NCI-H2227 (cell line): ENCODE results near the gene GPN2.

Experiments used
- DNase-seq: peaks from one replicate; lab custom pipeline; 2025; ENCODE audit not compliant: unreplicated experiment; lab: John Stamatoyannopoulos, UW

GPN2 gene

DNA sequence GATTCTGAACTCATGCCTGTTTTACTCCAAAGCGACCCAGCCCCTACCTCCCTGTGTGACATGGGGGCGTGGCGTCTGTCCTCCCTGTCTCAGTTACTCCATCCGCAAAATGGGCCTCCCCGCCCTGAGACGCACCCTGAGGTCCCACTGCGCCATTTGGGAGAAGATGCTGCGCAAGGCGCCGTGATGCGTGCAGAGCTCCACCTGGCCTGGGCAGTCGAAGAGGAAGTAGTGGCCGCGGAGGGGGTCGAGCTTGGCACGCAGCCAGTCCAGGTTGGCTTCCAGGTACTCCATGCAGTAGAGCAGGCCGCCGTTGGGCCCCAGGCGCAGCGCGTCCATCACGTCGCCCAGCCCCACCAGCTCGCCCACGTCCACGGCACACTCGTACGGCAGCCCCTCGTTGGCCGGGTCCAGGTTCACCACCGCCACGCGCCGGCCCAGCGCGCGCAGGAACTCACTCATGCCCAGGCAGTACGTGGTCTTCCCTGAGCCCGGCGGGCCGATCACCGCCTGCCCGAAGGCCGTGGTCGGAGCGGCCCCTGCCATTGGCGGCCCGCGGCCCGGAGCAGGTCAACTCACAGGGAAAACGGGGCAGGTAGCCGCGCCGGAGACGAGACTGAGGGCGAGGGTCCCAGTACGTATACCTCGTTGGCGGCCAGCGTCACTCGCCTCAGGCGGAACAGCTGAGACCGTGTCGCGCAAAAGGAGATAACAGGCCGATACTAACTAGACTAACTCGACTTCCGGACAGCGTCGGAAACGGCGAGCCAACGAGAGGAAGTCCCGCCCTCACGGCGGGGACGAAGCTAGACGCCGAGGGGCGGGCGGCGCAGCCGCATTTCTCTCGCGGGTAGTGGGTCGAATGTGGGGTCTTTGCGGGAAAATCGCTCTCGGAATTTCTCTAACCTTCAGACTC is at the start of gene GPN2:
GPN2 (minus strand) TSS at position 733 of the 916 bp plus-strand sequence; CDS start at position 546, 187 bp downstream.
- peak; percentile 88 for DNase-seq

DNA sequence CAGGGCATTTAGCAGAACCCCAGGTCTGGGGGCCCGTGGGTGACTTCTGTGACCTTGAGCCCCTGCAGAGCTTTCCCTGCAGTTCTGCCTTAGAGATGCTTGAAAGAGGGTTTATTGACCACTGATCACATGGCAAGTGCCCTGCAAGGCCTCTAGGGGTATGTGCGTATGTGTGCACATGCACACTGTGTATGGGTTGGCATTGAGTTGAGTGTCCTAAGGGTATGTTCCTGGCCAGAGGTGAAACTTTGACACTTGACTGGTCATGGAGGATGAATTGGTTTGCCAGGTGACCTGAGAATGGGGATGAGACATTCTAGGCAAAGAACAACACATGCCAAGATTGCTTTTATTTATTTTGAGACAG is 48.6 kb upstream of the GPN2 start:
- DNase-seq: no peak

DNA sequence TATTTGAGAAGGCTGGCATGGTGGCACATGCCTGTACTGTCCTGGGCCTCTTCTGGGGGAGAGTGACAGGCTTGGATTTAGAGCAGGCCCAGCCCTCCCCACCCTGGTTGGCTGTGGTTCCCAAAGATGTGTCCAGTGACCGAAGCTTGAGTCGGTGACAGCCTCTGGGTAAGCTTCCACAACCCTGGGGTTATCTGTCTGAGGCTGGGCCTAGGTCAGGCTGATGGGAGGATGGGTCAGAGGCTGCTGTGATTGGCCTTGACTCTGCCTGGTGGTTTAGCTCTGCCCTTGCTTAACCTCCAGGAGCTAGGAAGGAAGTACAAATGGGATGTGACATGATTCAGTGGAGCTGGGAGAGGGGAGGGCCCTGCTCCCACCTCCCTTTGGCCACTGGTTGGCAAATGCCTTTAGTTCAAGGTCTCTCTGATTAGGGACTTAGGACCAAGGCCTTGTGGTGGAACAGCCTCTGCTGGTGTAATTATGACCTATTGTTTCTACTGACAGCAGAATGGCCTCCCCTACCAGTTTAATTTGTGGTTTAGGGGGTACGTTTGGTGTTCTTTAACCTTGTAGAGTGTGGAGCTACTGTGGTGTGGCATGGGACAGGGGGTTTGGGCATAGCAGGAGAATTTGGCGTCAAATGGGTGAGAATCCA is 48.0 kb upstream of the GPN2 start:
- DNase-seq: no peak

DNA sequence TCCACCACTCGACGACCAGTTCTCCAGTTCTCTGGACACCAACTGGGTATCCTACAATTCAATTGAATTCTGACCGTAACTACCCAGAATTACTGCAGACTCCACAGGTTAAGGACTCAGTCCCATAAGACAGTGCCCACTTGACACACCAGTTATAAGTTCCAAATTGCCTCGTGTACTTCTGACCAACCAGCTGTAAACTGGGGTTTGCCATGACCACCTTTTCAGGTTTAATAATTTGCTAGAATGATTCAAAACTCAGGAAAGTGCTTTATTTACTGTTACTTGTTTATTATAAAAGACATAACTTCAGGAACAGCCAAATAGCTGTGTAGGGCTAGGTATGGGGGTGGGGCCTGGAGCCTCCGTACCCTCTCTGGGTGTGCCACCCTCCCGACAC is 46.7 kb upstream of the GPN2 start:
- DNase-seq: no peak

DNA sequence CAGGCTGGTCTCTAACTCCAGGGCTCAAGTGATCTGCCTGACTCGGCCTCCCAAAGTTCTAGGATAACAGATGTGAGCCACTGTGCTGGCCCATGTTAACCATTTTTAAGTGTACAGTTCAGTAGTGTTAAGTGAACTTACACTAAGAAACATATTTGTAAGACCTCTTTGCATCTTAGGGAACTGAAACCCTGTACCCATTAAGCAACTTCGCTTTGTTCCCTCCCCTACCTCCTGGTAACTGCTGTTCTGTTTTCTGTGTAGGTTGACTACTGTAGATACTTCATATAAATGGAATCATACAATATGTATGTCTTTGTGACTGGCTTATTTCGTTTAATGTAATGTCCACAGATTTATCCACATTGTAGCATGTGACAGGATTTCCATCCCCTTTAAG is 42.4 kb upstream of the GPN2 start:
- DNase-seq: no peak

DNA sequence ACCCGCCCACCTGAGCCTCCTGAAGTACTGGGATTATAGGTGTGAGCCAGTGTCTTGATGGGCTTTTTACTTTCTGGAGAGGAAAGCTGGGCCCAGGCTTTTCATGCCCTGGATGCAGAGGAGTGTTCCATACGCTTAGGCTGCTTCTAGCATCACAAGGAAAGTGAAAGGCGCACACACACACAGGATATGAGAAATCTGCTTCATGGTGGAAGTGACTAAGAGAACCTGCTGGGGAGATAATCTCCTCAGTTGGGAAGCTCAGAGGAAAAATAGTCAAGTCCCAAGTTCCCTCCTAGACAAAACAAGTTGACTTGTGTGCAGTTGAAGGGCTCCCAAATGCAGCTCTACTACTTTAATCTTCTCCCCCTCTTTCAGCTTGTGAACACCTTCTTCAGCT is 33.6 kb upstream of the GPN2 start:
- no peak for DNase-seq

DNA sequence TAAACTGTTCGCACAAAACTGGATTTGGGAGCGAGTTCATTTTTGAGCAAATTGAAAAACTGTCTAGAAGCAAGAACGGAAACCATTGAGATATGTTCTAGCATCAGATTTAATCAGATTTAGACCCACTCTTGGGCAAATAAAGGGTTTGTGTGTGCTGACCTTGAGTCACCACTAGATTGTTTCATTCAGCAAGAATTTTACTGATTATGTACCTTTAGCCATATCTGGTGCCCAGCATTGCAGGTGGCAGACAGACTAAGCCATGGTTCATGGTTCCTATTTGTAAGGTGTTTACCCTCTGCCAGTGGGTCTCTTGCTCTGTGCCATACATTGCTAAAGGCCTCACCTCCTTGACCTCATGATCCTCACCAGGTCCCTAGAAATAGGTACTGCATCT is 32.8 kb upstream of the GPN2 start:
- no peak for DNase-seq

DNA sequence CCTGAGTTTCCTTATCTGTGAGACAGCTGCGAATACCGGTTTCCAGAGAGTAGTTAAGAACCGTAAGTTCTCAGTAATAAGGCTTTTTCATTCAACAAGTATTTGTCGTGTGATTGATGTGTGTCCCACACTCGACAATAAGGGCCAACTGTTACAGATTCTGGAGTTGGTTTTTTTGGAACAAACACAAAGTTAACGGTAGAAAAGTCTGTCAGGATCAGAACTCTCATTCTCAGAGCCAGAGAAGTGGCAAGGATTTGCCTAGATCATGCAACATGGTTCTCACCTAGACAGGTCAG is 32.3 kb upstream of the GPN2 start:
- DNase-seq: no peak

DNA sequence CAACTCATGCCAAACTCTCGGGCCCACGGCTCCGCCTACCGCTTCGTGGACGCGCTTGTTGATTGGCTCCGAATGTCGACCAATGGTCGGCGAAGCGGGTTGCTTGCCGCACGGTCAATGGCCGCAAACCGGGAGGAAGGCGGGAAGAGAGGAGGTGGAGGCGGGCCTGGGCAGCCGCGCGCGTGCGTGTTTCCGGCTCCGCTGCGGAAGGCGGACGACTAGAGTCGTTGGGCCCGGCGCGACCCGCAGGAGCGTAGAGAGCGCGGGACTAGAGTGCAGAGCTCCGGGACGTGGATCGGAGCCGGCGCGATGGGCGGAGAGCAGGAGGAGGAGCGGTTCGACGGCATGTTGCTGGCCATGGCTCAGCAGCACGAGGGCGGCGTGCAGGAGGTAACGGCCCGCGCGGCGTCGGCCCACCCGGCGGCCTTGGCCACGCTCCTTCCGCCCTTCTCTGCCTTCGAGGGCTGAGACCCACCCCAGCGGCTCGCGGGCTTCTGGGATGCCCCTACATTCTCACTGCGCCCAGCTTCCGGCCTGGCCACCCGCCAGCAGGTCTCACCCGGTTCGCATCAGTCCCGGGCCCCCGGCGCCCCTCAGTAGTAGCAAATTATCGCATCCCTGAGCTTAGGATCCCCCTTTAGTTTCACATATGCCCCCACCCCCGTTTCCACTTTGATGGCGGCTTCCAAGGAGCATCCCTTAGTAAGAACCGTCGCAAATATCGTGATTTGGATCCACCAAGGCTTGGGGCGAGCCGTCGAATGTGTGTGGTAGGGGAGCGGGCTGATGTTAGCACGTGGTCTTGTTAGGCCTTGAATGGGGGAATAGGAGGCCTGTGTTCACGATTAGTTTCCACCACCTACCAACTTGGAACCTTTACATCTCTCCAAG is 31.7 kb upstream of the GPN2 start, which contains the start of gene NUDC:
NUDC (plus strand) TSS at position 204 of the 891 bp plus-strand sequence; CDS start at position 310, 106 bp downstream.
- DNase-seq: peak; percentile 98

DNA sequence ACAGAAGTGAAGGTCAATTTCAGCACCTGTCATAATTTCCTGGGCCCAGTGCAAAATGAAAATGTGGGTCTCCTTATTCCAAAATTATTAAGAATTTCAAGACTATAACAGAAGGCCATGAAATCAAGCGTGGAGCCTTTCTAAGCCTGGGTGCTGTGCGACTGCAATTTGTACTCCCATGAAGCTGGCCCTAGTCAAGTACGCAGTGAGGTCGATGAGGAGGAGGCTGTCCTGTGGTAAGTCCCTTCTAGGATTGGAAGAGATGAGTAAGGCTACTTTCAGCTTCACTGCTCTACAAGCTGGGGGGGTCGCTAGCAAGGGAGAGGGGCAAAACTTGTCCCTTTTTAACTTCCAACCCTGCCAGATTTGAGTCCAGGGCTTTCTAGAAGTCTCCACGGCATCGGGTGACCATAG is 31.1 kb upstream of the GPN2 start:
- DNase-seq: no peak

DNA sequence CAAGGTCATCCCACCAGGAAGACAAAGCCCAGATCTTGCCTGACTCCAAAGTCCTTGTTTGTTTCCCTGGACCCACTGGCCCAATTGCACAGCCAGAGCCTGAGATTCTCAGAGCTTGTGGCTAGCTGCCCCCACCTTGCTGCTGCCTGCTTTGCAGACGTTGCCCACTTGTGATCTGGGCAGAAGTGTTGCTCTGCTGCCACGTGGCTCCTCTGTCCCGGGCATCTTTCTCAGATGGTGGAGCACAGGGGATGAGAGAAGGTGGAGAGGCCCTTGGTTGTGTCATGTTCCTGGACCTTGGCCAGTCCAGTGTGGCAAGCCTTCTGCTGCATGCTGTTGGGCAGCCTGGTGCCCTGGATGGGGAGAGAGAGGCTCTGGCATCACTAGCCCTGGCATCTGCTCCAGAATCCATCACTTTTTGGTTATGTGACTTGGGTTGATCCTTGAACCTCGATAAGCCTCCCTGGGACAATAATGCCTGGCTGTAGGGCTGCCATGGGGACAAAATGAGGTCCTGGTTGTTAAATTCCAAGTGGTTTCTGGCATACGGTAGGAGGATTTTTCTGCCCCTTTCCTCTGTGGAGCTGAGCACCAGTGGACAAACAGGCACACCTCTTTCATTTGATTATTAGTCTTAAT is 25.2 kb upstream of the GPN2 start:
- DNase-seq: no peak

DNA sequence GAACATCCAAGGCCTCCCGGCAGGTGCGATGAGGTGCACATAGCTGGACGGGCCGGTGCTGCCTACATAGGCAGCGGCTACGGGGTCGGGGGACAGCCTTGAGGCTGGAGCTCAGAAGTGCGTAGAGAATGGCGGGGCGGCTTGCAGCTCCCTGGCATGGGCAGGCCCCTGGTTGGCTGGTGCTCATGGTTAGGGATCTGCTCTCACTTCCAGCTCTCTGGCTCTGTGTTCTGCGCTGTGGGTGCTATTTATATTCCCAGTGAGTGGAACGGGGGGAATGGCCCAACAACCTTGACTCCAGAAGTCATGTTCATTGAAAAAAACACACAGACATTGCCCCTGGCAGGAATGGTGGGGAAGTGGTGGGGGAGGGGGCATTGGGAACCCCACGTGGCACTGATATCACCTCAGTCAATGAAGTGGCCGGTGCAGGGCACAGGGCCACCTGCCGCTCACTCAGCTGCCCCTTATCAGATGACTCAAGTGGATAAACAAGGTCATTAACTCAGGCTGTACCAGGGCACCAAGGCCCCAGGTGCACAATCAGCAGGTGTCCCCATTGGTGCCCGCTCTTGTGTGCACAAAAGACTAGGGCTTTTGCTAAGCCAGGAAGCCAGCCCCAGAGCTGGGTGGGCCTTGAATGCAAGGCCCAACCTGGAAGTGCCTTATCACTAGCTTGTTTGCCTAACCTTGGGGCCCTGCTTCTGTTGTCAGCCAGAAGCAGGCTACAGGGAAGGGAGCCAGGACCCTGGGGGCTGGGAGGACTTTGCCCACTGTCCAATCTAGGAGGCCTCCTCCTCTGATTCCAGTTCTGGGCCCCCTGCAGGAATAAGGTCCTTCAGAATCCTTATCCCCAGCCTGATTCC is 23.9 kb upstream of the GPN2 start, which contains the start of gene NR0B2:
NR0B2 (minus strand) TSS at position 222 of the 866 bp plus-strand sequence; CDS start at position 187, 35 bp downstream.
- DNase-seq: peak; percentile 67

DNA sequence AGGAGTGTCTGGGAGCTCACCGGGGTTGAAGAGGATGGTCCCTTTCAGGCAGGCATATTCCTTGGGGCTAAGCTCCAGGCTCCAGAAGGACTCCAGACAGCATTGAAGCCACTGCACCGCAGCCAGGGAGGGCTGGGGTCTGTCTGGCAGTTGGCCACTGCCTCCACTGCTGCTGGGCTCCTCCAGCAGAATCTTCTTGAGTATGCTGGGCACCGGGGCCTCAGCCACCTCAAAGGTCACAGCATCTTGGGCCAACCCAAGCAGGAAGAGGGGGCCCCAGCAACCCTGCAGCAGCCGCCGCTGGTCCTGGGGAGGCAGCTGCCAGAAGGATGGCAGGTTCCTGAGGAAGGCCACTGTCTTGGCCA is 23.3 kb upstream of the GPN2 start:
- DNase-seq: no peak

DNA sequence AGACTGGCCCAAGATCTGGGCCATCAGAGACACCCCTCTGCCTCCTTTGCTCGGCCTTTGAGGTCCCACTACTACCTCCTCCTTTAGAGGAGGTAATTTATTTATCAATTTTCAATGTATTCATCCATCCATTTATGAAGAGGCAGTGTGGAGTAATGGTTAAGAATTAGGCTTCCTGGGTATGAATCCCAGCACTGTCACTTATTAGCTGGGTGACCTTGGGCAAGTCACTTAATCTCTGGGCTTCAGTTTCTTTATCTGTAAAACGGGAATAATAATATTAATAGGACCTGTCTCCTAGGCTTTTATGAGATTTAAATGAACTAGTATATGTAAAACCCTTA is 22.0 kb upstream of the GPN2 start:
- DNase-seq: no peak

DNA sequence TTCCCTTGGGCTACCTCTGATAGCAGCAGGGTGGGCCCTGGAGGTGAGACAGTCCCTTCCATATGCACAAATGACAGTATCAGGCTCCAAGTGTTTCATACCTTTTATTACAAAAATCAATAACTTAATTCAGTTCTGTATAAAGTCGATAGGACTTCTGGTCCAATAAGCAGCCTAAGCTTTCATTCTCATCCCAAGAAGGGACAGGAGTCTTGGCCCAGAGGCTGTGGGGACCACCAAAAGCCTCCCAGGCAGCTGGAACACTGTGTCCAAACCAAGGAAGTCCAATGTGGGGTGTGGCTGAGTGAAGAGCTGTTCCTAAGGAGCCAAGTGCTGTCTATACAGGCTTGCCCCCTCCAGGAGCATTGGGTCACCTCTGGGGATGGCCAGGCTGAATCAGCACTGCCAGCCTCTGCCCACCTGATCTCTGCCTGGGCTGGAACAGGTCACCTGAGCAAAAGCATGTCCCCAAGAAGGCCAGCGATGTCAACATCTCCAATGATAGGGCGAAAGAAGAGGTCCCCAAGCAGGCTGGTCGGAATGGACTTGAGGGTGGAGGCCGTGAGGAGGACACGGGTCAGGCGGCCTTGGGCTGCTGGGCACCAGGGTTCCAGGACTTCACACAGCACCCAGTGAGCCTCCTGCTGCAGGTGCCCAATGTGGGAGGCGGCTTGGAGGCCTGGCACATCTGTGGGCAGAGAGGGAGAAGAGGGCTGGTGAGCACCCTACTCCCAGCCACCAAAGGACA is 21.5 kb upstream of the GPN2 start:
- DNase-seq: no peak

DNA sequence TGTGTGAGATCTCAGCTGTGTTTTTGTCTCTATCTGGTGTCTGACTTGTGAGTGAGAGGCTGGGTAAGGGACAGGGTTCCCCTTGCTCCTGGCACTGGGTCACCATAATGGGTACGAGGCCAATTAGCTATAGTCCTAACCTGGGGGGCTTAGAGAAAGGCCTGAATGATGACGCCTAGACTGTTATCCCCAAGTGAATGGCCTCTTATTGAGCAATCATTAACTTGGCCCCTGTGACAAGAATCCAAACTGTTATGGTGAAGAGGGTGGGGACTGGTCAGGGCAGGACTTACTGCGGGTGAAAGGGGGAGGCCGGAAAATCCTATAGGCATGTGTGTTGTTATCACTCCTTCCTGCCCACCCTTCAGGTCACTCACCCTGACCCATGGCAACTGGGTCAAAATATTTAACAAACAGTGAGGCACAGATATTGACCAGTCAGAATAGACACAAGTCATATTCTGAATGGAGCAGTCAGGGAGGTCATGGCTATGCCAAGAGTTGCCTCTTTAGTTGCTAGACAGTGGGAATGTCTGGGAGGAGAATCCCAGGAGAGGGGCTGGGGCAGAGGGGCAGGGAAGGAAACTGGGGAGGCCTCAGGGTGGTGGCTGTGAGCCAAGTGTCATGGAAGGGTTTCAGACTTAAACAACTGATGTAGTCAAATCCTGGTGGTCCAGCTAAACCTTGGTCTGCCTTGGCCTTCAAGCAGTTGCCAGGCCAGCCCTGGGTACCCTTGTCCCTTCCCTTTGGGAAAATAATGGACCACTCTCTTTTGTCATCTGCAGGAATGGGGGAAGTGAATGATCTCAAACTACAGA is 20.5 kb upstream of the GPN2 start:
- no peak for DNase-seq

DNA sequence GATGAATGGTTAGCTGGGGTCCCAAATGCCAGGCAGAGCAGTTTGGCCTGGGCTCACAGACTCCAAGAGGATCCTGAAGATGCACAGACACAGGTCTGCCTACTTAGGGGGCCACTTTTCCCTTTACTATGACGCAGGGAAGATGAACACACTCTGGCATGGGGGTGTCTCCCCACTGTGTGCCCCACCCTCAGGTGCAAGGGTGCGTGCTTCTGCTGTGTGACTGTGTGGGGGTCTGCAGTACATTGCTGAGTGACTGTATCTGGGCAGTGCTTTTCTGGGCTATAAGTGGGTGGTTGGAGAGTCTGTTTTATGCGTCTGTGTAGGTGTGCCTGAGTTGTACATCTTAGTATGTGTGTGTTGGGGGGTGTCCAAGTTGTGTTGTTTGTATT is 19.9 kb upstream of the GPN2 start:
- DNase-seq: no peak

DNA sequence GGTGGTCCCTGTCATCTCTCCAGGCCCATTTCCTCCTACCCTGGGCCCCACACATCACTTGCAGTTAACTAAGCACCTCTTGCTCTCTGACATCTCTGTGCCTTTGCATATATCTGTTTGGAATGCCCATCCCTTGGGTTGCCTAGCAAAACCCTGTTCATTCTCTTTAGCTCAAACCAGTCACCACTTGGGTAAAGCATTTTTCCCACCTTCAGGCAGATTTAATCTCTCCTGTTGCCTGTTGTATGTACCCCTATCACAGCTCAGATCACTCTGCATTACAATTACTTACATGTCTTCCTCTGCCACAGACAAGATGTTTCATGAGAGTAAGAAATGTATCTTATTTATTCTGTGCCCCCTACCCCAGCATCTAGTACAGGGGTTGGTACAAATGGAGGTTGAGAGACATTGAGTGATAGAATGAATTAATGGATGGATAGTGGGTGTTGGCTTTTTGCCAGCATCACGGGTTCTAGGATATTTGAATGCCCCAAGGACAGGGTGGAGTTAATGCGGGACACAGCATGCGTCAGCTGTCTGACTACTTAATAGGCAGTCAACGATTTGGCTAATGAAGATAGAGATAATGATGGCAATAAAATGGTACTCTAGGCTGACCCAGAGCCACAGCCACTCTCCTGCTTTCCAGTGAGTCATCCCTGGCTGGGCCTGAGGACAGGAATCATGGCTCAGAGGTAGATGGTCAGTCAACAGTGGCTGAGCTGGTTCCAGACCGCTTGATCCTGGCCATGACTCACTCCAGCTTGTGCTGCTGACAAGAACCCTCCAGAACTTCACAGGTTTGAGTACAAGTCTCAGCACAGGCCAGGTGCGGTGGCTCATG is 17.2 kb upstream of the GPN2 start:
- DNase-seq: no peak
